ENCODE measurements around the gene DNM3.
A peak's percentile ranks its signal among the peaks of the same experiment; 100 is the strongest.

Gene DNM3

DNA sequence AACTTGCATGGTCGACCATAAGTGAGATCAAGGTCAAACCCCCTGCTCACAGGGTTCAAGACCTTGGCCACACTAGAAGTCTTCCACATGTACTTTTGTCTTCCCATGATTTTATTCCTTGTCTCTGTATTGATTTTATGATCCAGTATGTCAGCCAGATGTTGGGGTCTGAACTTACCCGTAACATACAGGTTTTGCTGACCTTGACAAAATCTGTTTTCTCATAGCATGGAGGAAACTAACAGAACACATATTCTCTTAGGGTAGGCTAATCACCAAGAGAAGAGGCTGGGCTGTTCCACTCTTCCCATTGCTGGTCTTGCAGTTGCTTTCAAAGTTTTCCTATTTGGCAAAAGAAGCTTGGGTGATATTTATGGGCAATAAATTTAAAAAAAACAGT, 284.0 kb downstream of the DNM3 start:
- DNase-seq (ENCODE audit: extremely low spot score, insufficient read length, low read depth) (no peak), FAIRE-seq (no peak)

DNA sequence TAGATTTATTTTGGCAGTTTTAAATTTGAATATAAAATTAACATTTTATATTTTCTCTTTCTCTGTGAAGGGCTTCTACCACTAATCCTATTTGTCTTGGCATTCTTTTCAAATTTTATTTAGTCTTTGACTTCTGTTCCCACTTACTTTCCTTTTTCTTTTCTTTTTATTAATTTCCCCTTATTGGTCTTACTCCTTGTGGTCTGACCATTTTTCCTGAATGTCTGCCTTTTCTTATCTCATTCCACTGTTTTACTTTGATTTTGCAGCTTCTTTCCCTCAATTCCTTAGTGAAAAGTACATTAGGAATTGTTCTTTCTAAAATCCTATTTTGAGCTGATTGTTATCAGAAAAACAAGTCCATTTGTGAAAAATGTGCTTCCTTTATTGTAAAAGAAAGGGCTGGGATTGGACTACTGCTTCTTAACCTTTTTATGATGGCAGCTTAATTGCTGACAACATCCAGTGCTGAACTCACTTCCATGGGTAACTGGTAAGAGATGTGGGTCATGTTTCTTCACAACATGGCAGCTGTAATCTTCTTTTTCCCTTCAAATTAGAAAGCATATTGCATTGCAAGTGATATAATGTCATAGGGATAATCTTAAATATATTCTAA, 284.6 kb downstream of the DNM3 start:
- DNase-seq (ENCODE audit: extremely low spot score, insufficient read length, low read depth) (no peak), FAIRE-seq (no peak)

DNA sequence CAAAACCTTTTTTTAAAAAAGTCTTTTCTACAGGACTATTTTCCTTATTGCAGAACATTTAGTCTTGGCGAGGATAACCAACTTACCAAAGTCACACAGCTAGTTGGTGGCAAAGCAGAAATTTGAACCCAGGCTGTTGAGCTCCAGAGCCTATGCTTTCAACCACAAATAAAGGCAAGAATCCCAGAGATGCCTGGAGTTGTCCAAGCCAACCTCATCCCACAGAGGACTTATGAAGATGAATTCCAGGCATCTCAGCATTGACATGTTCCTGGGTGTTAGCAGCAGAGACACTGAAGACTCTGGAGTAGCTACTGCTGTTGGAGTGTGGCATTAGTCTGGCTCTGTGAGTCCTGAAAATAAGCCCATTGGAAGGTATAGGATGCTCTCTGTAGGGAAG, 291.5 kb downstream of the DNM3 start:
- no peak for DNase-seq (ENCODE audit: extremely low spot score, insufficient read length, low read depth)
- FAIRE-seq = no peak

DNA sequence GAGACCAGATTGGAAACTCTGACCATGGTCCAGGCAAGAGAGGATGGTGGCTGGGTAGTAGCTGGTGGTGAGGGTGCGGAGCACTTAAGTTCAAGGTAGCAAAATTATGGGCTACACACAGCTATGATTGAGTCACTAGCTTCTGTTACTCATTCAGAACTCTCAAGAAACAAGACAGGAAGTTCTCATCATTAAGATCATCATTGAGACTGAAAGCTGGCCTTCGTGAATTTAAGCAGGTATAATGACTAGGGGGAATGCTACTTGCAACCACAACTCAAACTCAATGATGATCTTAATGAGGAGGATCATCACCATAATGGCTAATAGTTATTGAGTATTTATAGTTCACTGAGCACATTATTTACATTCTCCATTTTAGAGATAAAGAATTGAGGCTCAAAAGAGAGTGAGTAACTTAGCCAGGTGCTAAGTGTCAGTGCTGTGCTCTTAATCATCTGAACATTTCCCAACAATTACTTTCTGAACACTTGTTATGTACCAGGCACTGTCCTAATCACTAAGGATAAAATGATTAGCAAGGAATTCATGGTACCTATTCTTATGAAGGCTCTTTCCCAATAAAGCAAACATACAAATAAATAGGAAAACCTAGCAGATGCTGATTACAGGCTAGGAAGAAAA, 292.9 kb downstream of the DNM3 start:
- FAIRE-seq (peak; percentile 42), DNase-seq (ENCODE audit: extremely low spot score, insufficient read length, low read depth) (no peak)

DNA sequence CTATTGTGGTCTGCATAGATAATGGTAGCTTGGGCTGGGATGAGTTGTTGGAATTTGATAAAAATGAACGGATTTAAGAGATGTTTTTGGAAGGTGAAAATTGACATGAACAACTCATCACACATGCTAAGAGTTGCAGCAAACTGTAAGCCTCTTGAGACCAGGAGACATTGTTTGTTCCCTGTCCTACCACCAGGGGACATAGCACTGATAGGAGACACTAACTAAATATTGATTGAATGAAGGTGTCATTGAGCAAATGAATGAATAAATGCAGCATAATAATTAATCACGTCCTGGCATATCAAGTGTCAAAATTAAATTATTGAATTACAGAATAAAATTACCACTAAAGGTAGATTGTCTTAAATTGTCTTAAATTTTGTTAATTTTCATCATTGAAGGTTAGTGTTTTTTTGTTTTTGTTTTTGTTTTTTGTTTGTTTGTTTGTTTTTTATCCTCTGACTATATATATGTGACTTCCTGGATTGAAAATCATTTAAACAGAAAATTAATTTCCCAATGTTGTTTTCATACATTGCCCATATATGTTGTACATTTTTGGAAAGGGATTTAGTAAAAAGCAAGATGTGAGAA, 293.9 kb downstream of the DNM3 start:
- FAIRE-seq (peak; percentile 74), DNase-seq (ENCODE audit: extremely low spot score, insufficient read length, low read depth) (no peak)

DNA sequence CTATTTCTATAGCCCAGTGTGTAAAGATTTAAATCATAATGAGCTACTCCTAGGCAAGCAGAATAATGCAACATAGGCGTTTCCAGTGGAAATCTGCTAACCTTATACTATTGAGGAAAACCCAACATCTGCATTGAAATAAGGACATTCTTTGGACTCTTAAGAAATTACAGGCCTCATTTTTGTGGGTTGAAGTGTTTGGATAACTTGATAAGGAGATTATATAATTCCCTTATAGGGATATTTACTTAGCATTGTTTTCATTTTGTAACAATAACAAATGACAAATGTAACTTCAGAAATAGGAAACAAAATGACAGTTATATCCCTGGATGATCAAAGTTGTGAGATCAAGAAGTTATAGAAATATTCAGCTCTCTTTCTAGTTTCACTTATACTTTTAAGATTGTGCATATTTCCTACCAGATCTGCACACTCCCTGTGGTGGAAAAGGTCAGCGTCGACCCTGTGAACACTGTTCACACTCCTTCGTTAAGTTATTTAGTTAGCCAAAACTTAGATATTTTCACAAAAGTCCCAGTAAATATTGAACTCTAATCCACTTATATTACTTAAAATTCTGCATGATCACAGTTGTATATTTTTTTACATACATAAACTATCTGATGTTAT, 294.8 kb downstream of the DNM3 start:
- FAIRE-seq (no peak), DNase-seq (ENCODE audit: extremely low spot score, insufficient read length, low read depth) (no peak)

DNA sequence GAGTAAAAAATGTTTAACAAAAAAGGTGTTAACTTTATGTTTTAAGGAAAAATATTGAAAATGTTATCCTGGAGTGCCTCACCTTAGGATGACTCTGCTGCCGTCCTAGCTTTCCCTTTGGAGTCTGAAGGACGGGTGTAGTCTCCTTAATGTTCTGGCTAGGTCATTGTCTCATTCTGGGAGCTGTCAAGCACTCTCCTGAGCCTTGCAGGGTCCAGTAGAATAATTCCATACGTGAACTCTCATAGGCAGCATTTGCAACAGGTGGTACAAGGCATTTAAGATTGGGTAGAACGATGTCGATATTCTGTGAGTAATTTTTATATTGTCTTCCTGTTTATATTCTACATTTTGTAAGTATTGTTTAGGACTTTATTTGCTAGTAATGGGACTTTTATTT, 295.6 kb downstream of the DNM3 start:
- FAIRE-seq = no peak
- no peak for DNase-seq (ENCODE audit: extremely low spot score, insufficient read length, low read depth)

DNA sequence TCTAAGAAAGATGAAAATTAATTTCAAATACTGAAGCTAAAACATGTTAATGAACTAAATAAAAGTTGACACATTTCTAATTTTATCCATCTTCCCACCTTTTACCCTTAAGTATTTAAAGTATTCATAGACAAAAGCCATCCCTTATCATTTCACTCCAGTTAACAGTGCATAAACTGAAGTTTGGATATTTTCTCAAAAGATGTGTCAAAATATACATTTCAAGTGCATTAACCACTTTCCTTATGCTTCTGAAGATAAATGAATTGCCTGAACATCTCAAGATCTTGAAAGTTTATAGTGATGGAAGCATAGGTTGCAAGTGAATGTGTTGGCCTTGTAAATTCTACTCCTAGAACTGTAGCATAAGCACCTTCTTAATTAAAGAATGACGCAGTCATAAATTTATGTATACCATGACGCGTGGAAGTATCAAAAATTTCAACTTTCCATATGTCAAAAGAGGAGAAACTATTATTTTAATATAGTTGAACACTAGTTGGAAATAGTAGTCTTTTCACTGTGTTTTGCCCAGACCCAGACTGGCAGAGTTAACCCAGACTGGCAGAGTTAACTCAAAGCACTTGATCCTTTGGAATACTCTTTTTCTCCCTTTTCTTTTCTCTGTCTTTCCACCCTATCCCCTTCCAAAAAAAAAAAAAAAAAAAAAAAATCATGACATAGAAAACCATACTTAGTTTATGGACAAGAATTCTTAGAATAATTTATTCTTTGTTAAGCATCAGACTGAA, 296.6 kb downstream of the DNM3 start:
- FAIRE-seq (peak; percentile 46), DNase-seq (ENCODE audit: extremely low spot score, insufficient read length, low read depth) (no peak)

DNA sequence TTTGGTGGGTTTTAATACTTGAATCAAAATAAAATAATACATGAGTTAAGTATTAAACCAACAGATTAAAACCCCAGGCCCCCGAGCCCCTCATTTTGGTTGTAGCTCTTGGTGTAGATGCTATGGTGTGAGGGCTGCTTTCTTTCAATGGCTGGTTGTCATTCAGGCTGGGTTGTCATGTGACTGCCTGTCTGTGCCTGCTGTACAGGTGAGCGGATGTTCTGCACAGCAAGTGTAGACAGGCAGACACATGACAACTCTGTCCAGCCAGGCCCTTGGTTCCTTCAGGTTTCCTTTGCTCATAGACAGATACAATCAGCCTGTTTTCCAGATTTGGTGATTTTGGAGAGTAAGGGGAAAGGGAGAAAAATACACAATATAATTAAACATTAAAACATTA, 297.3 kb downstream of the DNM3 start:
- no peak for DNase-seq (ENCODE audit: extremely low spot score, insufficient read length, low read depth)
- no peak for FAIRE-seq

DNA sequence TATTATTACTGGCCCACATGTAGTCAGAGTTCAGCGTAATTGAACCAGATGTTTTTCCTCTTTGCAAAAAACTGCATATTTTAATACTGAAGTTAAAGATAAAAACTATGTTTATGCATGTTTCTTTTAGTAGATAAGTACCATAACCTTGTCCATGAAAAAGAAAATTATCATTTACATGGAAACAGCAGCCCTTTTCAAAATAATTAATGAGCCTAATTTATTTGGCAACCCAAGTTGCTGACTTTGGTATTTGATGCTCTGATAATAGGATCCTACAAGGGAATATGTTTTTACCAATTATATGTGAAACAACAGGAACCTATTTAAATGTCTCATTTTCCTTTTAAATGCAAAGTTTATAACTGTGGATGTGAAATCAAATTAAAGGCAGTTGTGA, 297.9 kb downstream of the DNM3 start:
- DNase-seq (ENCODE audit: extremely low spot score, insufficient read length, low read depth) (no peak), FAIRE-seq (no peak)

DNA sequence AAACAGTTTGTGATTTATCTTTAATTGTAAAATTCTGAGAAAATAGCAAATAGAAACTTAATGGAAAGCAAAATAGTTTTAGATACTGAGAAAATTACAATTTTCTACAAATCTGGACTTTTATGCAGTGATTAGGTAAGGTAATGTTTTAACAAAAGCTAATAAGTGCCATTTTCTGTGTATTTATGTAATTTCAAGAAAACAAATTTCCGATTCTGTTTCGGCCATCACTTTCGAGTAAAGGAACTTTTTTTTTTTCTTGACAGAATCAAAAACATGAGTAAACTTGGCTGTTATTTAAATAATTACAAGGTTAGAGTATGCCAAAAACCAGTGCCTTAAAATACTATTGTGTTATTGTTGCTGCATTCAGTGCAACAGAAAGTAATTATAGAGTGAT, 298.8 kb downstream of the DNM3 start:
- FAIRE-seq (no peak), DNase-seq (ENCODE audit: extremely low spot score, insufficient read length, low read depth) (no peak)

DNA sequence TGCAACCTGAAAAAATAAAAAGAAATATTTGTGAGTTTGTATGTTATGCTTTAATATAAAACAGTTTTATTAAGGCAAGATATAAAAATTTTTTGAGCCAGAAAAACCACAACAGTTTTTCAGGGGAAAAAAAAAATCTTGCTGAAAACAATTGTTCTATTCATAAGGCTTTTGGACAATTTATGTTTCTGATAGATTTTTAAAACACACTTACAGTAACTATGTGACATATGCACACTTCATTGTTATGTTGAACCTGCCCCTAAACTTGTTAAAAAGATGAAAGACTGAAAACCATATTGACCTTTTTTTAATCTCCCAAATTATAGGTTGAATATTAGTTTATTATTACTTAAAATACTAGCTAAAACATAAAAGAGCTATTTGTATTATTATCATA, 299.3 kb downstream of the DNM3 start:
- no peak for DNase-seq (ENCODE audit: extremely low spot score, insufficient read length, low read depth)
- FAIRE-seq = no peak

DNA sequence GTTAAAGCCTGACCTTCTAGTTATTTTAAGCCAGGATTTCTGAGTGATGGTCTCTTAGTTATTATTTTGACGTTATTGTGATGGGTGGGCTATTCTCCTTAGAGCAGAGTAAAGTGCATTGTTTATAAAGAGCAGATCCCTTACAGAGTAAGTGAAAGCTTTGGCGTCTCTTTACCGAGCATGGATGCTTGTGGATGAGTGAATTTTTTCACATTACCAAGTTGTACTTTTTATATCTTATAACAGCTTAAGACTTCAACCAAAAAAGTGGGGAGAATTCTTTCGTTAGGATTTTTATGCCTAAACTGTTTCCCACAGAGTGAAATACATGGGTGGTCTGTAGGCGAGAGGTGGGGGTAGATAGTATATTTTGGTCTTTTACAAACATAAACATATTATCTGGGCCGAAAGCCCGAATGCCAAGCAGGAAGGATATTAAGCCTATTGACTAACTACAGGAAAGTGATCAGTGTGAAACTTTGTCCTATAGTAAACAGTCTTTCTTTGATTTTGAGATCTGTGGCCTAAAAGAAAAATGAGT, 300.1 kb downstream of the DNM3 start:
- FAIRE-seq (no peak), DNase-seq (ENCODE audit: extremely low spot score, insufficient read length, low read depth) (no peak)

DNA sequence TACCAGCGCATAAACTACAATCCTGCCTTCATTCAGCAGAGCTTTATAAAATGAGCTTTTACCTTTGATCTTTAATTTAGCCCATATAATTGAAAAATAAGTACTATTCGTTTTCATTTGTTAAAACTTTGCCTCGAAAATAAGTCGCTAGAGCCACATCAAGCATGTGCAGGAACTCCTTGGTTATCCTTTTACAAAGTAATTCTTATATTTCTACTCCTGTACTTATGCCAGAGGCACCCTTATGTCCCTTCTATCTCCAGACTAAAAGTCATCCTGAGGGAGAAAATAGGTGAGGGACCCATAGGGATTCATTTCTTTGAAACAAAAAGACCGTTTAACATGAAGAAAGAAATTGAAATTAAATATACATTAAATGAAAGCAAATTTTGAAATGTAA, 301.0 kb downstream of the DNM3 start:
- no peak for DNase-seq (ENCODE audit: extremely low spot score, insufficient read length, low read depth)
- FAIRE-seq = no peak

DNA sequence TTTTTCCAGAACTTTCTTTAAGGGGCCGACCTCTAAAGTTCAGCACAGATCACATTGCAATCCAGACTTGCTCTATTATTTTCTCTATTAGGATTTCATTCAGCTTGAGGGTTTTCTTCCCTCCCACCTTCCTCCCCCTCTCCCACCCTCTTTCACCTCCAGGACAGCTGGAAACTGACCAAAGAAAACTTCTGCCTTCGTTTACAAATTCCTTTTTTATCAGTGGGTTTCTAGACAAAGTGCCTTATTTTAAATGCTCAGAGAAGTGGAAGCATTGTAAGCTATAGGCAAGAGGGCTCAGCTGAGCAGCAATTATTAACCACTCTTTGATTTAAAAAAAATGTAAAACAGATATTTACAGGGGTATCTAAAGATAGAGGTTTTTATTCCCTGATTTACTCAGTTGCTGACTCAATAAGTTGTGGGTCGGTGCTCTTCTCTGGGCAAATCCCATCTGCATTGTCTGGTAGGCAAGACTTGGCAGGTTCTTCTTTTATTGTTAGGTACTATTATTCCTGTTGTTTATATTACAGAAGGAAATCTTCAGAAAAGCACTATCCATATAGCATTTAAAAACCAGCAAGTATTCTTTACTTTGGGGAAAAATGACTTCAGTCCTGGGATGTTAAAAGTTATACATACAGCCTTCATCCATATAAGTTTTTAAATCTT, 302.2 kb downstream of the DNM3 start:
- no peak for FAIRE-seq

DNA sequence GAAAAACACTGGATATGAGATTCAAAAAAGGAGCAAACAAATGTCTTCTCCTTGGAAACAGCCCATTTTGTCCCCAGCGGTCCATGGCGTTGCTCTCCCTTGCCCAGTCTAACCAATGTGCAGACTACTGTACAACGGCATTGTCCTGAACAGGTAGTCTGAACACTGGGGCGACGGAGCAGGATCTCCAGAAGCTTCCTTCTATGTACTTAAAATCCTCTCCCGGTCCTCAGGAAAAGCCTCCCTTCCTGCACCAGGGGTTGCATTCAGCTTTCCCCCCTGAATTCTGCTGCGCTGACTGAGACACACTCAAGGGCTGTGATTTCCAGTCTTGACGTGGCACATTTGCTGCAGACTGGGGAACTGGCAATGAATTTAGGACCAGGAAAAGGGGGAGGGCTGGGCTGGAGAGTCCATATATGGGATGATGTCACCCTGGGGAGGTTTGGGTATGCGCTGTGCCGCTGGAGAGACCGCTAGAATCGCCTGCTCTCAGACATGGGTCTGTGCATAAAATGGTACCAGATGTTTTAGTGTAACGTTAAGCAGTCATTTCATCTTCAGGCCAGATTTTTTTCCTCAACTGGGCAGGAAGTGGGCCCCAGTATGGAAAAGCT, 303.3 kb downstream of the DNM3 start:
- DNase-seq (ENCODE audit: extremely low spot score, insufficient read length, low read depth) (no peak), FAIRE-seq (no peak)

More for the DNA sequence above, 302.2 kb downstream of the DNM3 start:
- DNase-seq (ENCODE audit: extremely low spot score, insufficient read length, low read depth) = no peak

DNA sequence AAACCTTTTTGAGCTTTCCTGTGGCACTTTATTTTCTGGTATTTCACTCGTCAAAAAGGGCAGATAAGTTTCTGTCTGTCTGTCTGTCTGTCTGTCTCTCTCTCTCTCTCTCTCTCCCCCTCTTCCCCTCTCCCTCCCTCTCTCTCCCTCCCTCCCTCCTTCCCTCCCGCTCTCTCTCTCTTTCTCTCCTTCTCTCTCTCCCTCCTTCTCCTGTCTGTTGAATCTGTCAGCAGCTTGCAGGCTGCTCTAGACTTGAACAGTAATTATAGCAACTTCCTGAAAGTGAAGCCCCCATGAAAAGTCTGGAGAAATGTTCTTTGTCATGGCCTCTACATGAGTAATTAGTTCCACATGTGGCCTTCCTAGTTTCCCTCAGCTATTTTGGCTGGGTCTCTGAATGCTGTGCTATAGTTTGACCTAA, 303.9 kb downstream of the DNM3 start:
- no peak for DNase-seq (ENCODE audit: extremely low spot score, insufficient read length, low read depth)
- no peak for FAIRE-seq

DNA sequence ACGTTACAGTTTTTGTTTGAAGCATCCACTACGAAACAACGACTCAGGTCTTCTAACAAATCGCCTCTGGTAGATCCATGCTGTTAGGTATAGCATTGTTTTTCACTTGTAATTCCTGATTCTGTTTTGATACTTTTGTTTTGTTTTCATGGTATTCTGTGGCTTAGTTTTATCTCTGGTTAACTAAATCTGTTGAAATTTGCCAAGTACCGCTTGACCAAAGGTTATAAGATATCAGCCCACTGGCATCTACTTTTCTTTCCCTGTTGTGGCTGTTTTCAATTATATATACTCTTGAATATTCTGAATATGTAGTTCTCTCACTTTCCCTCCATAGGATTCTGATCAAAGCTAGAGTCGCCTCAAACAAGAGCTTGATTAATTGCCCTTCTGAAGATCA, 304.4 kb downstream of the DNM3 start:
- DNase-seq (ENCODE audit: extremely low spot score, insufficient read length, low read depth) (no peak), FAIRE-seq (no peak)

DNA sequence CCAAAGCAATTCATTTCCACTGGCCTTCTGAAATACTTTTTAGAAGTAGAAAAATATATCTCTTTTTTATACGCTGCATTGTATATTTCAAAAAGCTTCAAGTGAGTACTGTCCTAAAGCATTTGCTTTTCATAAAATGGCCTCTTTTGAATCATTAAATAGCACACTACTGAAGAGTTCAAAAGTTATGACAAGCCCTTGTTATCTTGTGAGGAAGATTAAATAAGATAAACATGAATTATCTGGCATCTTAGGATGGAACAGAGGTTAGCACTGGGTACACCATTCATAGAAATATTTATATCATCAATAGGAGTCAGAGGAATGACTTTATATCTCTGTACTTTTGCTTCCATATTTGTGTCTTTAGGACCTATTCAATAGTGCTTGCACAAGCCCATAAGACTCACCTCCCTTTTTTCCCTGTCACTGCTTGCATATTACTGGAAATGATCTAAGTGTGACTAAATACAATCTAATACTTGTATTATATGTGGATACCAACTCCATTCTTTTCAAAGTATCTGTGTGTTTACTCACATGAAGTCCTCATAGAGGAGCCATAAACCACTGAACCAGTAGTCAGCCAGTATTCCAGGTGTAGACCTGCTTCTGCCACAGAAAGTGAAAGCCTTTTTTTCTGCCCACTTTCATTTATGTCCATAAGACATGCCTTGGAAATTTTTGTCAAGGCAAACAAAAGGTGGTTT, 305.0 kb downstream of the DNM3 start:
- no peak for FAIRE-seq

More for the DNA sequence above, 305.0 kb downstream of the DNM3 start:
- no peak for DNase-seq (ENCODE audit: extremely low spot score, insufficient read length, low read depth)

Measured in GM18507 (cell line).